ENCODE results near the gene GID4. TPM values are rescaled to one million over a fixed set of nuclear protein-coding genes. Genes with fewer than 3 reads are reported as not detected.

Gene GID4
- total RNA-seq, 1 donor from 2014 or later: 18.0 TPM

GRCh38 chr17:18028952-18029540, 10.2 kb upstream of the GID4 start:
- no peak for TF ChIP-seq CTCF (IDR thresholded peaks at IDR 0.05; ENCODE audit: borderline replicate concordance)
- Histone ChIP-seq H3K9me3 (replicated peaks) (no peaks in the 10 kb centered on the region), H3K4me1 (peaks cover 69% of the 10 kb centered on the region), H3K36me3 (no peaks in the 10 kb centered on the region), H3K4me3 (no peak overlapping the region), H3K27me3 (ENCODE audit: low read depth) (no peaks in the 10 kb centered on the region), H3K27ac (replicated peaks) (peak overlapping the region; percentile 90)
- DNase-seq: no peak
- intact Hi-C loops (cut with micrococcal nuclease): loop anchor here (10.0 kb wide), 1 partner anchor 354 kb away; no protein-coding TSS in a partner anchor

- peaks cover 55% of the 10 kb centered on the region for H3K4me1 ChIP-seq
- H3K9me3 ChIP-seq (replicated peaks): no peaks in the 10 kb centered on the region
- no peaks in the 10 kb centered on the region for H3K36me3 ChIP-seq
- H3K4me3 ChIP-seq: no peak overlapping the region
- no peak for DNase-seq
- no peak for TF ChIP-seq CTCF (IDR thresholded peaks at IDR 0.05; ENCODE audit: borderline replicate concordance)
- intact Hi-C loops (cut with micrococcal nuclease): loop anchor here (10.0 kb wide), 1 partner anchor 137 kb away; no protein-coding TSS in a partner anchor
- no peaks in the 10 kb centered on the region for H3K27me3 ChIP-seq (ENCODE audit: low read depth)
- peak overlapping the region; percentile 66 for H3K27ac ChIP-seq (replicated peaks)
Measured at GRCh38 chr17:18031955-18032354, 7.3 kb upstream of the GID4 start.

GRCh38 chr17:18033442-18034099, 5.6 kb upstream of the GID4 start:
- Histone ChIP-seq H3K4me1 (peaks cover 55% of the 10 kb centered on the region), H3K27ac (replicated peaks) (peak overlapping the region; percentile 66), H3K27me3 (ENCODE audit: low read depth) (no peaks in the 10 kb centered on the region), H3K9me3 (replicated peaks) (no peaks in the 10 kb centered on the region), H3K36me3 (no peaks in the 10 kb centered on the region), H3K4me3 (no peak overlapping the region)
- TF ChIP-seq CTCF (IDR thresholded peaks at IDR 0.05; ENCODE audit: borderline replicate concordance): peak; percentile 70
- DNase-seq: no peak
- intact Hi-C loops (cut with micrococcal nuclease): loop anchor here (10.0 kb wide), 1 partner anchor 139 kb away; no protein-coding TSS in a partner anchor

GRCh38 chr17:18035704-18036103, 3.5 kb upstream of the GID4 start:
- intact Hi-C loops (cut with micrococcal nuclease): loop anchor here (10.0 kb wide), 1 partner anchor 141 kb away; no protein-coding TSS in a partner anchor
- no peak for TF ChIP-seq CTCF (IDR thresholded peaks at IDR 0.05; ENCODE audit: borderline replicate concordance)
- Histone ChIP-seq H3K27ac (replicated peaks) (no peak overlapping the region), H3K36me3 (no peaks in the 10 kb centered on the region), H3K4me1 (peaks cover 64% of the 10 kb centered on the region), H3K27me3 (ENCODE audit: low read depth) (no peaks in the 10 kb centered on the region), H3K9me3 (replicated peaks) (no peaks in the 10 kb centered on the region), H3K4me3 (no peak overlapping the region)
- no peak for DNase-seq

GRCh38 chr17:18037486-18037885, 1.7 kb upstream of the GID4 start:
- DNase-seq: no peak
- no peak overlapping the region for H3K27ac ChIP-seq (replicated peaks)
- no peaks in the 10 kb centered on the region for H3K9me3 ChIP-seq (replicated peaks)
- peaks cover 68% of the 10 kb centered on the region for H3K4me1 ChIP-seq
- intact Hi-C loops (cut with micrococcal nuclease): loop anchor here (10.0 kb wide), 1 partner anchor 143 kb away; no protein-coding TSS in a partner anchor
- no peaks in the 10 kb centered on the region for H3K36me3 ChIP-seq
- TF ChIP-seq CTCF (IDR thresholded peaks at IDR 0.05; ENCODE audit: borderline replicate concordance): no peak
- H3K4me3 ChIP-seq: peak overlapping the region; percentile 88
- no peaks in the 10 kb centered on the region for H3K27me3 ChIP-seq (ENCODE audit: low read depth)

Measured in left ventricle myocardium inferior (tissue), 1 donor.